GM19395 (cell line): ENCODE measurements around the gene RTL3.

Experiments
- ATAC-seq: cut with Tn5 transposase; IDR thresholded peaks from one replicate; pipeline ENCODE4 v1.9.1; 2021; ENCODE audit warnings: mild to moderate bottlenecking, moderate library complexity; ENCODE audit not compliant: unreplicated experiment

RTL3 gene

GRCh38 chrX:78622831-78623230 is 36.3 kb downstream of the RTL3 start:
- ATAC-seq, result no peak

- no peak for ATAC-seq
Measured at GRCh38 chrX:78619834-78620233, 39.3 kb downstream of the RTL3 start.

DNA sequence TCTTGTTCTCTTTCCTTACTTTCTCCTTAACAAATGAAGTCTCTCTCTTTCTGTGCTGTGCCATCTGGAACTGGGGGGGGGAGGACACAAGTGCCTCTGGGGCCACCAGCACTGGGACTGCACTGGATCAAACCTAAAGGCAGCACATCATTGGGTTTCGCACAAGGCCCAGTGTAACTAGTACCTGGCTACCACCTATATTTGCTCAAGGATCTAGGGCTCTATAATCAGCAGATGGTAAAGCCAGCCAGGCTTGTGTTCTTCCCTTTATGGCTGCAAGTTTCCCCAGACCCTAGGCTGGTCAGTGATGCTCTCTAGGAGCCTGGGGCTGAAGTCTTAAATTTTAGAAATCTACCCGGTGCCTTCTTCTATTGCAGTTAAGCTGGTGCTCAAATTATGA is 40.1 kb downstream of the RTL3 start:
- ATAC-seq, result no peak

GRCh38 chrX:78614264-78614663 is 44.9 kb downstream of the RTL3 start:
- ATAC-seq, result no peak
